GM18907 (cell line): ENCODE measurements around the gene CCT8L2.
"Not testable (repeated sequence)": the region's sequence is repeated elsewhere in the genome, so short reads cannot be mapped to it uniquely, and the experiment has no call there.

Source experiments
- ATAC-seq: cut with Tn5 transposase; IDR thresholded peaks from one replicate; pipeline ENCODE4 v1.9.1; 2021; ENCODE audit warnings: mild to moderate bottlenecking, moderate library complexity; ENCODE audit not compliant: unreplicated experiment

CCT8L2 gene

DNA sequence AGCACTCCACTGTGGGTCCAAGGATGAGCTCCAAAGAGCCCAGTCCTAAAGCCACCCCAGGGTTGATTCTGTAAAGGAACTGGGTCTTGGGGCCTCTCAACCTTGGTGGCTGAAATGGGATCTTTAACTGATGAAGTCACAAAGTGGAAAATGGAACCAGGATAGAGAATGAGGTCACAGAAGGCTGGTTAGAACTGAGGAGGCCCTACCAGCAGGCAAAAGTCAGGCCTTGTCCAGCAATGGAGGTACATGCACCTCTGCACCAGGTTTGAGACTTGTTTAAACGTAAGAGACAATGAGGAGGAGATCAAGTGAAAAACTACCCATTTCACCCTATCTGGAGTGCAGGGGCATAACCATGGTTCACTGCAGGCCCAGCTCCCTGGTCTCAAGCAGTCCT, at the start of gene CCT8L2:
Gene CCT8L2, minus strand, starts transcription at position 101 of the 400 bp plus-strand sequence. CDS start 260 bp downstream, outside the sequence.
- ATAC-seq: not testable (repeated sequence)

GRCh38 chr22:16635442-16635841, 42.8 kb upstream of the CCT8L2 start:
- not testable (repeated sequence) for ATAC-seq

DNA sequence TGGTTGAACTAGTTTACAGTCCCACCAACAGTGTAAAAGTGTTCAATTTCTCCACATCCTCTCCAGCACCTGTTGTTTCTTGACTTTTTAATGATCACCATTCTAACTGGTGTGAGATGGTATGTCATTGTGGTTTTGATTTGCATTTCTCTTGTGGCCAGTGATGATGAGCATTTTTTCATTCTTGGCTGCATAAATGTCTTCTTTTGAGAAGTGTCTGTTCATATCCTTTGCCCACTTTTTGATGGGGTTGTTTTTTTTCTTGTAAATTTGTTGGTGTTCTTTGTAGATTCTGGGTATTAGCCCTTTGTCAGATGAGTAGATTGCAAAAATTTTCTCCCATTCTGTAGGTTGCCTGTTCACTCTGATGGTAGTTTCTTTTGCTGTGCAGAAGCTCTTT, 41.5 kb upstream of the CCT8L2 start:
- ATAC-seq: not testable (repeated sequence)

DNA sequence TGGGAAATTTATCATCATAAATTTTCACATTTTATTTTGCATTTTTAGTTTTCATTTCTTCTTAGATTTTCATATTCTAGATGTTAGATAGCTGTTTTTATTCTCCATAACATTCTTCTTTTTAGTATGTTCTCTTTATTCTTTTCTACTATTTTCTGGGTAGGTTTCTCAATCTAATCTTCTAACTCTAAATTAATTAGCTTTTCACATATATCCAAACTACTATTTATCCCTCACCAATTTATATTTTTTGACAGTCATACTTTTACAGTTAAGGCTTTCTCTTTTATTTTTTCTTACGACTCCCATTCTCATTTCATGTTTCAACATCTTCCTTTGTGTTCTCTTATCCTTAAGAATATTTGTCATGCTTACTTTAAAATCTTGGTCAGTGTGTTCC, 35.9 kb upstream of the CCT8L2 start:
- ATAC-seq: not testable (repeated sequence)

DNA sequence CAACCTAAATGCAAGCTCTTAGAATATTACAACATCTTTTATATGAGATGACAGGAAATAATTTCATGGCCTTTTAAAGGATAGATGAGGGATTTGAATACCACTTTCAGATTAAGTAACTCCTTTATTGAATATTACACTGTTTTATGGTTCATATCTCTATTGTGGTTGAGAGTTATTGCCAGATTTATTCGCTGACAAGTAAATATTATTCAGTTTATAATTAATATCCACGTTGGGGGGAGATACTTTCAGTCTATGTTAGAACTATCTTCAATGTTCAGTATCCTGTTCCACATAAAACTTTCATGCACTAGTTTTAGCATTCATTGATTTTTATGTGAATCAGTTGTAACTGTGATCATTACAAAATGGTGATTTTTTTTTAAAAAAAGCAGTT, 32.4 kb upstream of the CCT8L2 start:
- not testable (repeated sequence) for ATAC-seq

GRCh38 chr22:16623595-16623994, 31.0 kb upstream of the CCT8L2 start:
- ATAC-seq: not testable (repeated sequence)

DNA sequence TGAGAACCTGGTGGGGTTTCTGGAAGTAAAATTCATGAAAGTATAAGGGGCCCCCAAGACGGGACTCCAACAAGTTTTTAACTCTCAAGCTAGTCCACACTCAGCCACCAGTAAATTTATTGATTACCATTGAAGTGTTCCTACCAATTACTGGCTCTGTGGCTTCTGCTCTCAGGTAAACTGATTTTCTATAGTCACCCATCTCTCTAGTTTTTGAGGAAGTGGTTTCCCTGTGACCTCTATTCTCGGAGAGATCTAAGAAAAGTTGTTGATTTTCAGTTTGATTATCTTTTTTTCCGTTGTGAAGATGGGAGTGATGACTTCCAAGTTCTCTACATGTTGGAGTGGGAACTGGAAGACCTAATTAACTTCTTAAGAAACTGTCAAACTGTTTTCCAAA, 24.9 kb upstream of the CCT8L2 start:
- ATAC-seq: not testable (repeated sequence)

- not testable (repeated sequence) for ATAC-seq
Measured at GRCh38 chr22:16616390-16616938, 23.9 kb upstream of the CCT8L2 start.

GRCh38 chr22:16615606-16616245, 23.1 kb upstream of the CCT8L2 start:
- not testable (repeated sequence) for ATAC-seq

DNA sequence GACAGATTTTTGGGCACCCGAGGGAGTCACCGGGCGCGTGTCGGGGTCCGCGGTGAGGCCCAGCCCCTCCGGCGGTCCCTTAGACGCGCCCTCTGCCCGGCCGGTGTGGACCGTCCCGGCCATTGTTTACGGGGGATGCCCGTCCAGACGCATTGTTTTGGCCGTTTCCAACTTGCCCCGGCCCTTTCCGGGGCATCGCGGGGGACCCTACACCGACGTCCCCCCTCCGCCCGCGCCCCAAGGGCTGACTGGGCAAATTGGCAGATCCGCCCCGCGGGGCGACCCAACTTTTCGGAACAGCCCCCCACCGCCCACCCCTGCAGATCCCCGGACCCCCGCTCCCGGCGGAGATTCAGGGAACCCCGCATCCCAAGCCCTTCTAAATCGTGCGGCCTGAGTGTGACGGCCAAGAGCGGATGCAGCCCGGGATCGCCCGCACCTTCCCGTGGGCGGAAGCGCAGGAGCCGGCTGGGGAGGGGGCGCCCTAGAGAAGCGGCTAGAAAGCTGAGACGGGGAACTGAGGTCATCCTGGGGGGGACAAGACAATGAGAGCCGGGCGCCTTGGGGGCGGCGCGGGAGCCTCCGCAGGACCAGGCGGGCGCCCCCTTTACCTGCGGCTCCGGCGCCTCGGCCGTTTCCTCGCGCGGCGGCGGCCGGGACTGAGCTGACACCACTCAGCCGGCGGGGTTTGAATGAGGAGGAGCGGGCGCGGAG, 17.1 kb upstream of the CCT8L2 start:
- ATAC-seq: no peak

GRCh38 chr22:16608931-16609330, 16.3 kb upstream of the CCT8L2 start:
- no peak for ATAC-seq

GRCh38 chr22:16604257-16604998, 11.8 kb upstream of the CCT8L2 start:
- ATAC-seq: not testable (repeated sequence)

DNA sequence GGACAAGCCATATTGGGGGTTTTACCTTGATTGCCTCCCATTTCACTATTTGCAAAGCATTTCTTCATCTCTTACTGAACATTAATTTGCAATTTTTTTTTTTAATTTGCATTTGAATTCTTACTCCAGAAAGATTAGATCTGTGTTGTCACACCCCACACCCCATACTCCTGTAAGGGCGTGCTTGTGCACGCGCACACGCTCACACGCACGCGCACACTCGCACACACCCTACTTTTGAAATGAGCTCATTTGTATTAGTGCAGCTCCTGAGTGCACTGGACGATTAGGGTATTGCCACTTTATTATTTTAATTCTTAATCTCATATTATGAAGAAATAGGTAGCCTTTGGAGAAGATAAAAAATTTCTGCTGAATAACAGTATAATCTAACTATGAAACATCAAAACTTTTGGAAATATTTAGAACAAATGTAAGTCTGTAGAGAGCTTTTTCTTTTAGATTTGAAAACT, 11.2 kb upstream of the CCT8L2 start:
- not testable (repeated sequence) for ATAC-seq

DNA sequence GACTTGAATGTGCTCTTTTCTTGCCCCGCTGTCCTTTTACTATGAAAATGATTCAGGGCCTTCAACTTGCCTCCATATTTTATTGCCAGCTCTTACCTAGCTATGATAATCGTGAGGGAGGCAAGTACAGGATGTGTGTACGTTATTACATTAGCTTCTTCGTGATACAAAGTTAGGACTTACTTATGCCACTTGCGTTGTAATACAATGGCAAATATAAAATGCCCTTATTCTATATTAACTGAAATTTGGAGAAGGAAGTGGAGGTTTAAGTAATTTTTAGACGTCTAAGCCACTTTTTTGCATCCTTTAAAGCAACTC, 10.8 kb upstream of the CCT8L2 start:
- no peak for ATAC-seq

GRCh38 chr22:16602728-16603447, 10.3 kb upstream of the CCT8L2 start:
- ATAC-seq: not testable (repeated sequence)

DNA sequence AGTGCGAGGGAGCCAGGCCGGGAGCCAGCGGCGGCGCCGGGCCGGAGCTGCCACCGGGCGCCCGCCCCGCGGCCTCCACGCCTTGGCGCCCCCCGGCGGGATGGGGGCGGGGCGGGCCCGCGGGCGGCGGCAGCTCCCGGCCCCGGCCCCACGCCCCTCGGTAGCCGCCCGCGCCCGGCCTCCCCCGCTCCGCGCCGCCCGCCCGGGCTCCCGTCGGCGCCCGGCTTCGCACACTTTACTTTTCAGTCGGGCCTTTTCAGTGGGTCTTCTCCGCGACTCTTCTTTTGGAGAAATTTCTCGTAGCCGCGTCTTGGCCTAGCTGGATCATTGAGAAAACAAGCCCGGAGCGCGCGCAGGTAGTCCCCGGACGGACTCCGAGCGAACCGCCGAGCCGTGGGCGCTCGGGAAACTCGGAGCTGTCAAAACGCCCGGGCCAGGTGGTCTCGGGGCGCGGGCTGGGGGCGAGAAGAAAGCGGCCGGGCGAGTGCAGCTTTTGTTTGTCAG, 9.7 kb upstream of the CCT8L2 start:
- ATAC-seq: not testable (repeated sequence)

DNA sequence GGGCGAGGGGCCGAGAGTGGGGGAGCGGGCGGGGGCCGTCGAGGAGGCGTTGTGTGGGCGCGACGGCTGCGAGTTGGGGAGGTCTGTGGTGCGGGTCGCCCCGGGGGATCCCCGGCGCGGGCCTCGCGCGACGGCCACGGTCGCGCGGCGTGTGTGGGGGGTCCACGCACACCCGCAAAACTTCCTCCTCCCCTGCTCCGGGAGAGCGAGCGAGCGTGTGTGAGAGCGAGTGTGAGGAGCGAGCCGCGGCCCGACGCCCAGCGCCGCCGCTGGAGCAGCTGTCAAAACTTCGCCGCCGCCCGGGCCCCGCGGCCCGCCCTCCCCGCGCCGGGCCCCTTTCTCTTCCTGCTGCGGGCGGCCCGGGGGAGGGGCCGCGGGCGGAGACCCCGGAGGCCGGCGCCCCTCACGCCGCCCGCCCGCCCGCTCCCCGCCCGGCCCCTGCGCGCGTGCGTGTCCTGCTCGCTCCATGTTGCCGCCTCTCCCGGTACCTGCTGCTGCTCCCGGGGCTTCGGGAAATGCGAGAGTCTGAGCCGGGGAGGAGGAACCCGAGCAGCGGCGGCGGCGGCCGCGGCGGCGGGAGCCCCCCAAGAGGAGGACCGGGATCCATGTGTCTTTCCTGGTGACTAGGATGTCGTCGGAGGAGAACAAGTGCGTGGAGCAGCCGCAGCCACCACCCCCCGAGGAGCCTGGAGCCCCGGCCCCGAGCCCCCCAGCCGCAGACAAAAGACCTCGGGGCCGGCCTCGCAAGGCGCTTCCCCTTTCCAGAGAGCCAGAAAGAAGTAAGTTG, 9.0 kb upstream of the CCT8L2 start:
- no peak for ATAC-seq

DNA sequence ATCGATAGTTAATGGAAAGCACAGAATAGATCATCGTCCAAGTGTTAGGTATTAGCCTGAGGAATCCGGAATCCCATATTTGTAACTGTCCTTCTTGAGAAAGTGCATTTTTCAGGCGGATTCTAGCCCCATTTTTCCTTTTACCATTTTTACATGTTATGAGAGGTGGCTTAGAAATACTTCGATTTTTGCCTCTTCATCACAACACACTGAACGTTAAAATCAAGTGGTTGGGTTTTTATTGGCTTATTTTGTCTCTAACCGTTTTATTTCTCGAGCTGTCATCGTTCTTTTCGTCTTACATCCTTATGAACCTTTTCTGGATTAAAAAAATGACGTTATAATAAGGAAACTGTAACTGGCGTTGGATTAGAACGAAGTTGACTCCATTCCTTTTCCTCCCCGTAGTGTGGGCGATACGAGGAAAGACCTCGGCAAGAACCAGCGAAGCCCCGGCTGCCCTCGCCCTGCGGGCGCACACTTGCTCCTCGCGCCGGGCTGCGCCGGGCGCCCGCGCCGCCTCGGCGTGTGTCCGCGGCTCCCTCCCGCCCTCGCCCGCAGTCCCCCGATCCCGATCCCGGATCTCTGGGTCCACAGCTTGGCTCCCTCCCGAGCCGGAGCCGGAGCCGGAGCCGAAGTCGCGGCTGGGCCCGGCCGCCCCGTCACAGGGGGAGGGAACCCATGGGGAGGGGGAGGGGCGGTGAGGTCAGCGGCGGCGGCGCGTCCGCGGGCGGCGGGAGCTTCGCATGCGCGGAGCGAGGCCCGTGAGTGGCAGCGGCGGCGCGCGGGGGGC, 8.2 kb upstream of the CCT8L2 start:
- ATAC-seq: not testable (repeated sequence)

DNA sequence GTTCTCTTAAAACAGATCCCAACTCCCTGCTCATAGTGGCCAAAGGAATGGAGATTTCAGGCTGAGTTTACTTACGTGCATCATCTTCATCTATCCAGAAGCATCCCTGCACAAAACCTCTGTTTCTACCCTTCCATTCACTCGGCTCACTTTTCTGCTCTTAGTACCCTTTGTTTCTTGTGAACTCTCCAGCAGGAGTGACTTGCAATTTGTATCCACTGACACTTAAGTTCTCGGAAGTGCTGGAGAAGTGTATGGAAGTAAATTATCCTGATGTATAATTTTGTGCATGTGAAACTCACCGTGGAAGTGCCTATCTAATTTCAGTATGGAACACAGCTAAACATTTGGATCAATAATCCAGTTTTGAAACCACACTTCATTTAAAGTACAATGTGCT, 7.0 kb upstream of the CCT8L2 start:
- not testable (repeated sequence) for ATAC-seq
